RWPE2 (cell line): ENCODE data around the gene CSKMT.

Source experiments
- ATAC-seq: fragments of 200-7000 bp; cut with Tn5 transposase; 3 replicates; pipeline ENCODE4 v1.9.1; 2021; ENCODE audit warnings: low read depth
- DNase-seq: peaks from one replicate; pipeline ENCODE4 v3.0.0-alpha.2; 2020; ENCODE audit warnings: low spot score
- H3K27ac ChIP-seq: fragments of 450-650 bp; 2 replicates; pipeline ENCODE4 v1.5.1; 2017; ENCODE audit warnings: mild to moderate bottlenecking; ENCODE audit not compliant: poor library complexity, severe bottlenecking
- H3K27me3 ChIP-seq: fragments of 250-450 bp; sonication (Bioruptor Pico); 2 replicates; pipeline ENCODE4 v1.5.1; 2021; ENCODE audit warnings: mild to moderate bottlenecking, moderate library complexity; ENCODE audit not compliant: insufficient read depth, poor library complexity, severe bottlenecking
- H3K36me3 ChIP-seq: fragments of 250-450 bp; sonication (Bioruptor Pico); 2 replicates; pipeline ENCODE4 v1.5.1; 2020; ENCODE audit warnings: low read depth, mild to moderate bottlenecking, moderate library complexity
- H3K4me1 ChIP-seq: fragments of 250-450 bp; sonication (Bioruptor Pico); 2 replicates; pipeline ENCODE4 v1.5.1; 2021; ENCODE audit warnings: mild to moderate bottlenecking, moderate library complexity; ENCODE audit not compliant: insufficient read depth, poor library complexity, severe bottlenecking
- H3K4me3 ChIP-seq: fragments of 250-450 bp; sonication (Bioruptor Pico); 2 replicates; pipeline ENCODE4 v1.5.1; 2021; ENCODE audit warnings: mild to moderate bottlenecking, moderate library complexity; ENCODE audit not compliant: severe bottlenecking
- H3K9me3 ChIP-seq: fragments of 250-450 bp; sonication (Bioruptor Pico); 2 replicates; pipeline ENCODE4 v1.5.1; 2021; ENCODE audit warnings: mild to moderate bottlenecking, moderate library complexity; ENCODE audit not compliant: severe bottlenecking
- CTCF ChIP-seq: fragments of 450-650 bp; IDR thresholded peaks from one replicate; pipeline ENCODE4 v1.5.1; 2017; ENCODE audit warnings: mild to moderate bottlenecking, moderate library complexity; ENCODE audit not compliant: poor library complexity, severe bottlenecking

CSKMT gene

GRCh38 chr11:62680825-62681240 is 15.7 kb downstream of the CSKMT start:
- Histone ChIP-seq H3K4me1 (peaks cover 9% of the 10 kb centered on the region), H3K4me3 (no peak overlapping the region), H3K27ac (peak overlapping the region; percentile 13), H3K36me3 (peaks cover 23% of the 10 kb centered on the region), H3K9me3 (no peaks in the 10 kb centered on the region), H3K27me3 (no peaks in the 10 kb centered on the region)
- ATAC-seq (peak; percentile 86), DNase-seq (no peak)
- TF ChIP-seq CTCF: peak; percentile 70

- H3K27ac ChIP-seq: no peak overlapping the region
- no peaks in the 10 kb centered on the region for H3K9me3 ChIP-seq
- DNase-seq (no peak), ATAC-seq (no peak)
- peaks cover 6% of the 10 kb centered on the region for H3K36me3 ChIP-seq
- no peak overlapping the region for H3K4me3 ChIP-seq
- no peak for TF ChIP-seq CTCF
- H3K27me3 ChIP-seq: no peaks in the 10 kb centered on the region
- H3K4me1 ChIP-seq: peaks cover 9% of the 10 kb centered on the region
Measured at GRCh38 chr11:62682518-62682917, 17.4 kb downstream of the CSKMT start.

- ATAC-seq (no peak), DNase-seq (no peak)
- no peak for TF ChIP-seq CTCF
- Histone ChIP-seq H3K36me3 (peaks cover 16% of the 10 kb centered on the region), H3K27me3 (no peaks in the 10 kb centered on the region), H3K9me3 (no peaks in the 10 kb centered on the region), H3K27ac (no peak overlapping the region), H3K4me3 (no peak overlapping the region), H3K4me1 (no peaks in the 10 kb centered on the region)
Measured at GRCh38 chr11:62687508-62688396, 22.6 kb downstream of the CSKMT start.

GRCh38 chr11:62688491-62688890 is 23.4 kb downstream of the CSKMT start:
- no peak overlapping the region for H3K4me3 ChIP-seq
- H3K9me3 ChIP-seq: no peaks in the 10 kb centered on the region
- no peak overlapping the region for H3K27ac ChIP-seq
- ATAC-seq (no peak), DNase-seq (no peak)
- H3K36me3 ChIP-seq: peaks cover 21% of the 10 kb centered on the region
- no peaks in the 10 kb centered on the region for H3K4me1 ChIP-seq
- H3K27me3 ChIP-seq: no peaks in the 10 kb centered on the region
- no peak for TF ChIP-seq CTCF
